Measurements from ENCODE around the gene GRN. TPM values are rescaled to one million over a fixed set of nuclear protein-coding genes. Genes with fewer than 3 reads are reported as not detected.

GRN gene
- total RNA-seq, 4 donors from 2014 or later, result 169 to 313 (median 260) TPM

GRCh38 chr17:44356241-44356640 is 11.1 kb downstream of the GRN start:
- DNase-seq (ENCODE audit: extremely low spot score), result no peak
- peaks cover 15 to 21% (median 20%) of the 10 kb centered on the region in 4 donors for H3K36me3 ChIP-seq
- no peak overlapping the region for H3K27ac ChIP-seq (replicated peaks in 1 of 4)
- peaks cover 0 to 18% (median 7%) of the 10 kb centered on the region in 4 donors for H3K4me1 ChIP-seq
- H3K27me3 ChIP-seq, result no peaks in the 10 kb centered on the region
- intact Hi-C loops (cut with DNase I), result no loop called here
- no peak for TF ChIP-seq CTCF (IDR thresholded peaks at IDR 0.05)
- 93% methylated on average over 9 of the region's 11 CpGs for WGBS
- H3K9me3 ChIP-seq, result no peaks in the 10 kb centered on the region
- no peak overlapping the region for H3K4me3 ChIP-seq

GRCh38 chr17:44358066-44358465 is 13.0 kb downstream of the GRN start:
- no peak overlapping the region for H3K27ac ChIP-seq (replicated peaks in 1 of 4)
- no peaks in the 10 kb centered on the region for H3K9me3 ChIP-seq
- H3K27me3 ChIP-seq, result peaks cover 0 to 12% (median 0%) of the 10 kb centered on the region in 4 donors
- 90% methylated on average over 9 of the region's 9 CpGs for WGBS
- H3K4me1 ChIP-seq, result peaks cover 13 to 29% (median 20%) of the 10 kb centered on the region in 4 donors
- no peak for DNase-seq (ENCODE audit: extremely low spot score)
- no peak overlapping the region for H3K4me3 ChIP-seq
- TF ChIP-seq POLR2A (IDR thresholded peaks at IDR 0.05; ENCODE audit: low read depth) (no peak), EP300 (IDR thresholded peaks at IDR 0.05) (no peak), POLR2AphosphoS5 (IDR thresholded peaks at IDR 0.05) (no peak), CTCF (IDR thresholded peaks at IDR 0.05) (no peak)
- intact Hi-C loops (cut with DNase I), result no loop called here
- peaks cover 0 to 3% (median 2%) of the 10 kb centered on the region in 4 donors for H3K36me3 ChIP-seq

GRCh38 chr17:44359006-44359405 is 13.9 kb downstream of the GRN start:
- DNase-seq (ENCODE audit: extremely low spot score), result no peak
- H3K27me3 ChIP-seq, result peaks cover 0 to 17% (median 0%) of the 10 kb centered on the region in 4 donors
- no peaks in the 10 kb centered on the region for H3K36me3 ChIP-seq
- no peaks in the 10 kb centered on the region for H3K9me3 ChIP-seq
- WGBS, result 60% methylated on average over 6 of the region's 6 CpGs
- peaks cover 17 to 31% (median 22%) of the 10 kb centered on the region in 4 donors for H3K4me1 ChIP-seq
- TF ChIP-seq CTCF (IDR thresholded peaks at IDR 0.05) (no peak), POLR2A (IDR thresholded peaks at IDR 0.05; ENCODE audit: low read depth) (no peak), EP300 (IDR thresholded peaks at IDR 0.05) (no peak), POLR2AphosphoS5 (IDR thresholded peaks at IDR 0.05) (no peak)
- no peak overlapping the region for H3K27ac ChIP-seq (replicated peaks in 1 of 4)
- intact Hi-C loops (cut with DNase I), result no loop called here
- H3K4me3 ChIP-seq, result no peak overlapping the region

GRCh38 chr17:44359458-44360143 is 14.5 kb downstream of the GRN start:
- H3K9me3 ChIP-seq, result no peaks in the 10 kb centered on the region
- H3K27me3 ChIP-seq, result peaks cover 0 to 17% (median 0%) of the 10 kb centered on the region in 4 donors
- WGBS, result 89% methylated on average over 14 of the region's 14 CpGs
- no peak for DNase-seq (ENCODE audit: extremely low spot score)
- intact Hi-C loops (cut with DNase I), result no loop called here
- H3K36me3 ChIP-seq, result no peaks in the 10 kb centered on the region
- TF ChIP-seq EP300 (IDR thresholded peaks at IDR 0.05) (no peak), POLR2AphosphoS5 (IDR thresholded peaks at IDR 0.05) (no peak), CTCF (IDR thresholded peaks at IDR 0.05) (no peak), POLR2A (IDR thresholded peaks at IDR 0.05; ENCODE audit: low read depth) (no peak)
- H3K4me1 ChIP-seq, result peaks cover 18 to 30% (median 24%) of the 10 kb centered on the region in 4 donors
- no peak overlapping the region for H3K4me3 ChIP-seq
- H3K27ac ChIP-seq (replicated peaks in 1 of 4), result no peak overlapping the region

GRCh38 chr17:44360144-44360533 is 15.0 kb downstream of the GRN start:
- intact Hi-C loops (cut with DNase I), result no loop called here
- WGBS, result 56% methylated on average over 6 of the region's 6 CpGs

More at GRCh38 chr17:44360144-44360533, 15.0 kb downstream of the GRN start:
- DNase-seq (ENCODE audit: extremely low spot score), result no peak
- Histone ChIP-seq H3K9me3 (no peaks in the 10 kb centered on the region), H3K27me3 (peaks cover 0 to 17% (median 0%) of the 10 kb centered on the region in 4 donors), H3K27ac (replicated peaks in 1 of 4) (no peak overlapping the region), H3K4me1 (peaks cover 18 to 30% (median 24%) of the 10 kb centered on the region in 4 donors), H3K4me3 (no peak overlapping the region), H3K36me3 (no peaks in the 10 kb centered on the region)
- TF ChIP-seq EP300 (IDR thresholded peaks at IDR 0.05) (no peak), CTCF (IDR thresholded peaks at IDR 0.05) (no peak), POLR2AphosphoS5 (IDR thresholded peaks at IDR 0.05) (no peak), POLR2A (IDR thresholded peaks at IDR 0.05; ENCODE audit: low read depth) (no peak)
